Thymus (tissue), 11 donors: Measurements from ENCODE around the gene WARS2. TPM values are rescaled to one million over a fixed set of nuclear protein-coding genes. Genes with fewer than 3 reads are reported as not detected.
"Not testable (repeated sequence)": the region's sequence is repeated elsewhere in the genome, so short reads cannot be mapped to it uniquely, and the experiment has no call there.

Source experiments
- DNase-seq, 9 donors: peaks; one replicate each; pipeline ENCODE4 v3.0.0-alpha.2; 2013; ENCODE audit warnings: low spot score in 9 of 9, low read depth in 6 of 9, missing footprints in 1 of 9
- H3K27ac ChIP-seq, 2 donors: one replicate each; pipeline ENCODE4 v1.5.1; 2013; ENCODE audit warnings: control low read depth in 1 of 2, low read depth in 1 of 2, low read length in 1 of 2, mild to moderate bottlenecking in 1 of 2, moderate library complexity in 1 of 2
- H3K27me3 ChIP-seq, 2 donors: one replicate each; pipeline ENCODE4 v1.5.1; 2013; ENCODE audit warnings: low read length in 1 of 2; ENCODE audit not compliant: control insufficient read depth in 2 of 2, insufficient read depth in 1 of 2
- H3K36me3 ChIP-seq, 2 donors: one replicate each; pipeline ENCODE4 v1.5.1; 2013; ENCODE audit warnings: low read length in 1 of 2, mild to moderate bottlenecking in 1 of 2, moderate library complexity in 1 of 2; ENCODE audit not compliant: control insufficient read depth in 2 of 2, insufficient read depth in 2 of 2
- H3K4me1 ChIP-seq, 2 donors: one replicate each; pipeline ENCODE4 v1.5.1; 2013; ENCODE audit warnings: low read length in 2 of 2; ENCODE audit not compliant: control insufficient read depth in 2 of 2, insufficient read depth in 2 of 2
- H3K4me3 ChIP-seq, 2 donors: one replicate each; pipeline ENCODE4 v1.5.1; 2013; ENCODE audit warnings: low read length in 2 of 2, control low read depth in 1 of 2, mild to moderate bottlenecking in 1 of 2
- H3K9me3 ChIP-seq, 2 donors: one replicate each; pipeline ENCODE4 v1.5.1; 2013; ENCODE audit warnings: low read length in 1 of 2, mild to moderate bottlenecking in 1 of 2; ENCODE audit not compliant: control insufficient read depth in 2 of 2, insufficient read depth in 1 of 2
- WGBS: extraction: QIAGEN DNeasy Blood & Tissue Kit; methylation state at CpG from one replicate; pipeline ENCODE4 v1.1.7; 2013; 5-methylcytosine and 5-hydroxymethylcytosine counted together
- polyA plus RNA-seq: library from polyadenylated mRNA; stranded (reverse); fragments of 200-250 nt; gene quantifications from one replicate; pipeline ENCODE4 v1.2.3, GENCODE V29; 2013
- total RNA-seq: library from RNA; stranded (reverse); fragments of 120-200 nt; gene quantifications from one replicate; pipeline ENCODE4 v1.2.4, GENCODE V29; 2013
- donor health status: healthy.

WARS2 gene
- total and polyA plus RNA-seq, 2 donors: 7.7 to 8.6 TPM

DNA sequence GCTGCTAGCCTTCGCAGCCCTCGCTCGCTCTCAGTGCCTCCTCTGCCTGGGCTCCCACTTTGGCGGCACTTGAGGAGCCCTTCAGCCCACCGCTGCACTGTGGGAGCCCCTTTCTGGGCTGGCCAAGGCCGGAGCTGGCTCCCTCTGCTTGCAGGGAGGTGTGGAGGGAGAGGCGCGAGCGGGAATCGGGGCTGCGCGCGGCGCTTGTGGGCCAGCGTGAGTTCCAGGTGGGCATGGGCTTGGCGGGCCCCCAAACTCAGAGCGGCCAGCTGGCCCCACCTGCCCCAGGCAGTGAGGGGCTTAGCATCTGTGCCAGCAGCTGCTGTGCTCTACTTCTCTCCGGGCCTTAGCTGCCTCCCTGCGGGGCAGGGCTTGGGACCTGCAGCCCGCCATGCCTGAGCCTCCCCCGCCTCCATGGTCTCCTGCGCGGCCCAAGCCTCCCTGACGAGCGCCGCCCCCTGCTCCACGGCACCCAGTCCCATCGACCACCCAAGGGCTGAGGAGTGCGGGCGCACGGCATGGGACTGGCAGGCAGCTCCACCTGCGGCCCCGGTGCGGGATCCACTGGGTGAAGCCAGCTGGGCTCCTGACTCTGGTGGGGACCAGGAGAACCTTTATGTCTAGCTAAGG, 31.0 kb upstream of the WARS2 start:
- WGBS: 96% methylated on average over 34 of the region's 34 CpGs
- DNase-seq, H3K27me3 ChIP-seq, H3K4me1 ChIP-seq, H3K27ac ChIP-seq, H3K4me3 ChIP-seq, H3K9me3 ChIP-seq, H3K36me3 ChIP-seq: not testable (repeated sequence)

GRCh38 chr1:119163396-119163795, 22.9 kb upstream of the WARS2 start:
- H3K36me3 ChIP-seq: peaks cover 0 to 5% of the 10 kb centered on the region in 2 donors
- no peak overlapping the region for H3K4me3 ChIP-seq
- no peaks in the 10 kb centered on the region for H3K4me1 ChIP-seq
- H3K9me3 ChIP-seq: no peaks in the 10 kb centered on the region
- DNase-seq: no peak
- WGBS: 96% methylated on average over 2 of the region's 2 CpGs
- H3K27me3 ChIP-seq: no peaks in the 10 kb centered on the region
- no peak overlapping the region for H3K27ac ChIP-seq

DNA sequence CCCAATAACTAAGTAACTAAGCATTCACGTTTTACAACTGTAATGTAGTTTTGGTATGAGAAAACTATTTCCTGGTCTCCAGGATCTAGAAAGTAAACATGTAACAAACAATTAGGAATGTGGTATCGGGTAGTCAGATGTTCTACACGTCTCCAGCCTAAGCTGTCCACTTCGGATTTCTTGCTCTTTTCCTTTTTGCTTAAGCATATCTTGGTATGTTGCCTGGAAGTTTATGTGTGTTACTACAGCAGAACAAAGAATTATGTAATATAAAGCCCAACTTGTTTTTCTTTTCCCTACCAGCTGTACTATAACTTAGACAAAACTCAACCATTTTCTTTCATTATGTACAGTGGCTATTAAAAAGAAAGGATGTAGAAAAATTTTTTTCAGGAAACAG, 20.4 kb upstream of the WARS2 start:
- 93% methylated on average over 4 of the region's 4 CpGs for WGBS
- H3K27ac ChIP-seq: no peak overlapping the region
- no peaks in the 10 kb centered on the region for H3K9me3 ChIP-seq
- H3K4me1 ChIP-seq: no peaks in the 10 kb centered on the region
- no peak for DNase-seq
- peaks cover 4 to 13% of the 10 kb centered on the region in 2 donors for H3K36me3 ChIP-seq
- no peaks in the 10 kb centered on the region for H3K27me3 ChIP-seq
- no peak overlapping the region for H3K4me3 ChIP-seq

GRCh38 chr1:119160409-119160808, 20.0 kb upstream of the WARS2 start:
- 97% methylated on average over 2 of the region's 2 CpGs for WGBS
- Histone ChIP-seq H3K9me3 (no peaks in the 10 kb centered on the region), H3K27me3 (no peaks in the 10 kb centered on the region), H3K36me3 (peaks cover 4 to 13% of the 10 kb centered on the region in 2 donors), H3K4me1 (no peaks in the 10 kb centered on the region), H3K27ac (no peak overlapping the region), H3K4me3 (no peak overlapping the region)
- DNase-seq: no peak

GRCh38 chr1:119159966-119160365, 19.5 kb upstream of the WARS2 start:
- Histone ChIP-seq H3K36me3 (peaks cover 4 to 13% of the 10 kb centered on the region in 2 donors), H3K9me3 (no peaks in the 10 kb centered on the region), H3K27ac (no peak overlapping the region), H3K4me3 (no peak overlapping the region), H3K27me3 (no peaks in the 10 kb centered on the region), H3K4me1 (no peaks in the 10 kb centered on the region)
- DNase-seq: no peak
- 96% methylated on average over 2 of the region's 2 CpGs for WGBS

DNA sequence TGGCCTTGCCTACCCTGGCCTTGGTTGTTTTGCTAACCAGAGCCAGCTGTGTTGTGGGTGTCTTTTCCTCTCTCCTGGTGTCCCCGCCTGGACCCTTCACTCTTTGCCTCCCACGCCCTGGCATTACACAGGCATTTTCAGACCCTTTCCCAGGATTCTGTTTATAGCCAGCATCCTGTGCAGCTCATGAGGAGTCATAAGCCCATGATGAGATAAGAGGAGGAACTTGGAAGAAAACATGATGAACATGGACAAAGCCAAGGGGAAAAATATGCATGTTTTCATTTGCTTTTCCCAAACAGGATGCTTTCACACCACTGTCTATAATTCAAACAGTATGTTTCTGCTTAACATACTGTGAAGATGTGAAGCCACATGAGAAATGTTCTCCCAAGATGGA, 18.7 kb upstream of the WARS2 start:
- H3K4me1 ChIP-seq: no peaks in the 10 kb centered on the region
- H3K4me3 ChIP-seq: no peak overlapping the region
- 96% methylated on average over 2 of the region's 2 CpGs for WGBS
- peaks cover 4 to 10% of the 10 kb centered on the region in 2 donors for H3K36me3 ChIP-seq
- no peaks in the 10 kb centered on the region for H3K9me3 ChIP-seq
- H3K27me3 ChIP-seq: no peaks in the 10 kb centered on the region
- no peak for DNase-seq
- no peak overlapping the region for H3K27ac ChIP-seq

- not testable (repeated sequence) for H3K27ac ChIP-seq, H3K4me3 ChIP-seq, DNase-seq, H3K4me1 ChIP-seq, H3K27me3 ChIP-seq, H3K9me3 ChIP-seq
- WGBS: 97% methylated on average over 6 of the region's 6 CpGs
- peaks cover 4 to 10% of the 10 kb centered on the region in 2 donors for H3K36me3 ChIP-seq
These were observed 16.3 kb upstream of the WARS2 start for GRCh38 chr1:119156761-119157160.

- H3K4me1 ChIP-seq, H3K9me3 ChIP-seq, H3K27ac ChIP-seq, H3K27me3 ChIP-seq, DNase-seq, H3K4me3 ChIP-seq: not testable (repeated sequence)
- peaks cover 4 to 10% of the 10 kb centered on the region in 2 donors for H3K36me3 ChIP-seq
- 97% methylated on average over 4 of the region's 4 CpGs for WGBS
These were observed 14.6 kb upstream of the WARS2 start for GRCh38 chr1:119155069-119155468.

DNA sequence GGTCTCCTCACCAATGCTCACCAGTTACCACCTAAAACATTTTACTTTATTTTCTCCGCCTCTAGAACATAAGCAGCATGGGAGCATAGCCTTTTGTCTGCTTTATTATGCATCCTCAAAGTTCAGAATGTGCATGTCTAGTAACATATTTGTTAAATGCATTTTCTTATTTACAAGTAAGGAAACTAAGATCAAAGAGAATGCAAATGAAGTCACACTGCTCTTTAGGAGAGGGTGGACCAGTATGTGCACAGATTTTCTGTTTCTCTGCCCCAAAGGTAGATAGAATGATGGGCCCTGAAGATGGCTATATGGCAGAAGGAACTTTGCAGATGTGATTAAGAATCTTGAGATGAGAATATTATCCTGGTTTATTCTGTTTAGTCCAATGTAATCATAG, 9.7 kb upstream of the WARS2 start:
- Histone ChIP-seq H3K36me3 (no peaks in the 10 kb centered on the region), H3K4me3 (no peak overlapping the region), H3K4me1 (peaks cover 0 to 4% of the 10 kb centered on the region in 2 donors), H3K9me3 (no peaks in the 10 kb centered on the region), H3K27me3 (no peaks in the 10 kb centered on the region), H3K27ac (no peak overlapping the region)
- 98% methylated on average over 1 of the region's 1 CpG for WGBS
- DNase-seq: no peak
